Smooth muscle cell (in vitro differentiated cells): Measurements from ENCODE around the gene TCEANC2. TPM values are rescaled to one million over a fixed set of nuclear protein-coding genes. Genes with fewer than 3 reads are reported as not detected.

Experiments used
- DNase-seq: peaks from one replicate; lab custom pipeline; 2025; ENCODE audit not compliant: unreplicated experiment; lab: John Stamatoyannopoulos, UW
- H2AFZ ChIP-seq: fragments of 200-600 bp; sonication (generic); 2 replicates; pipeline ENCODE4 v1.6.0; 2016; ENCODE audit warnings: antibody characterized with exemption, low read depth, mild to moderate bottlenecking
- H3F3A ChIP-seq: fragments of 200-600 bp; sonication (generic); 2 replicates; pipeline ENCODE4 v1.6.0; 2017; ENCODE audit warnings: antibody characterized with exemption, low read depth
- H3K27ac ChIP-seq: fragments of 200-600 bp; sonication (generic); 2 replicates; pipeline ENCODE4 v1.5.1; 2016; ENCODE audit warnings: low read depth, mild to moderate bottlenecking
- H3K27me3 ChIP-seq: fragments of 200-600 bp; sonication (generic); 2 replicates; pipeline ENCODE4 v1.6.1; 2016; ENCODE audit warnings: low read depth, mild to moderate bottlenecking
- H3K36me3 ChIP-seq: fragments of 200-600 bp; sonication (generic); 2 replicates; pipeline ENCODE4 v1.5.1; 2016; ENCODE audit warnings: low read depth
- H3K4me1 ChIP-seq: fragments of 200-600 bp; sonication (generic); 2 replicates; pipeline ENCODE4 v1.5.1; 2016; ENCODE audit warnings: low read depth
- H3K4me2 ChIP-seq: fragments of 200-600 bp; sonication (generic); 2 replicates; pipeline ENCODE4 v1.6.0; 2016; ENCODE audit warnings: mild to moderate bottlenecking
- H3K4me3 ChIP-seq: fragments of 200-600 bp; sonication (generic); 2 replicates; pipeline ENCODE4 v1.5.1; 2016; ENCODE audit warnings: mild to moderate bottlenecking
- H3K79me2 ChIP-seq: fragments of 200-600 bp; sonication (generic); 2 replicates; pipeline ENCODE4 v1.6.0; 2016; ENCODE audit warnings: low read depth, mild to moderate bottlenecking
- H3K9ac ChIP-seq: fragments of 200-600 bp; sonication (generic); 2 replicates; pipeline ENCODE4 v1.6.0; 2016; ENCODE audit warnings: low read depth
- H3K9me3 ChIP-seq: fragments of 200-600 bp; sonication (generic); replicated peaks from 2 replicates; pipeline ENCODE4 v1.5.1; 2016; ENCODE audit warnings: low read depth
- H4K20me1 ChIP-seq: fragments of 200-600 bp; sonication (generic); 2 replicates; pipeline ENCODE4 v1.6.0; 2016; ENCODE audit warnings: low read depth
- CTCF ChIP-seq: fragments of 200-600 bp; sonication (generic); IDR thresholded peaks from 2 replicates; pipeline ENCODE4 v1.5.1; 2017; ENCODE audit warnings: borderline replicate concordance, mild to moderate bottlenecking, antibody characterized with exemption; ENCODE audit not compliant: insufficient read depth, poor library complexity, severe bottlenecking
- WGBS: methylation state at CpG from one replicate; pipeline ENCODE4 v1.1.7; 2016; ENCODE audit warnings: low lambda C conversion rate; 5-methylcytosine and 5-hydroxymethylcytosine counted together
- polyA plus RNA-seq: library from polyadenylated mRNA; unstranded; fragments of >200 nt; fragmentation: Nextera tagmentation; extraction: Ambion mirVana; gene quantifications from 2 replicates; pipeline ENCODE4 v1.2.1, GENCODE V29; 2016
- total RNA-seq: library from RNA; depleted of rRNA; stranded (reverse); fragments of >200 nt; gene quantifications from 2 replicates; pipeline ENCODE4 v1.2.3, GENCODE V29; 2014

TCEANC2 gene
- total and polyA plus RNA-seq, 2 experiments from 2014 or later, result 2.1 to 4.6 TPM

GRCh38 chr1:54110996-54111395 is 57.6 kb downstream of the TCEANC2 start:
- WGBS, result 62% methylated on average over 10 of the region's 10 CpGs
- Histone ChIP-seq H3K4me3 (no peak overlapping the region), H2AFZ (no peak overlapping the region), H4K20me1 (no peaks in the 10 kb centered on the region), H3K4me1 (no peaks in the 10 kb centered on the region), H3K36me3 (no peaks in the 10 kb centered on the region), H3F3A (no peaks in the 10 kb centered on the region), H3K9ac (no peak overlapping the region), H3K27ac (no peak overlapping the region), H3K27me3 (no peaks in the 10 kb centered on the region), H3K4me2 (no peak overlapping the region), H3K79me2 (no peaks in the 10 kb centered on the region), H3K9me3 (no peaks in the 10 kb centered on the region)
- no peak for DNase-seq
- no peak for TF ChIP-seq CTCF

- no peaks in the 10 kb centered on the region for H4K20me1 ChIP-seq
Measured at GRCh38 chr1:54111624-54112023, 58.2 kb downstream of the TCEANC2 start.

DNA sequence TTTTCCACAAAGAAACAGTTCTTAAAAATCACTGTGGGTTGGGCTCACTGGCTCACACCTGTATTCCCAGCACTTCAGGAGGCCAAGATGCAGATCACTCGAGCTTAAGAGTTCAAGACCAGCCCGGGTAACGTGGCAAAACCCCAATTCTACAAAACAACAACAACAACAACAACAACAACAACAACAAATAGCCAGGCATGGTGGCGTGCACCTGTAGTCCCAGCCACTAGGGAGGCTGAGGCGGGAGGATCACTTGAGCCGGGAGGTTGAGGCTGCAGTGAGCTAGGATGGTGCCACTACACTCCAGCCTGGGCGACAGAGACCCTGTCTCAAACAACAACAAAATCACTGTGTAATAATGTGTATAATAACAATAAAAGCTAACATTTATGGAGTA is 58.6 kb downstream of the TCEANC2 start:
- Histone ChIP-seq H3K4me2 (no peak overlapping the region), H3K36me3 (no peaks in the 10 kb centered on the region), H3K4me3 (no peak overlapping the region), H3K9ac (no peak overlapping the region), H2AFZ (no peak overlapping the region), H4K20me1 (no peaks in the 10 kb centered on the region), H3K27ac (no peak overlapping the region), H3K4me1 (no peaks in the 10 kb centered on the region), H3F3A (no peaks in the 10 kb centered on the region), H3K27me3 (no peaks in the 10 kb centered on the region), H3K79me2 (no peaks in the 10 kb centered on the region), H3K9me3 (no peaks in the 10 kb centered on the region)
- DNase-seq, result no peak
- 96% methylated on average over 7 of the region's 7 CpGs for whole genome bisulfite sequencing
- no peak for TF ChIP-seq CTCF

More at GRCh38 chr1:54111624-54112023, 58.2 kb downstream of the TCEANC2 start:
- Histone ChIP-seq H3K27me3 (no peaks in the 10 kb centered on the region), H3K36me3 (no peaks in the 10 kb centered on the region), H3K79me2 (no peaks in the 10 kb centered on the region), H3K27ac (no peak overlapping the region), H3K9ac (no peak overlapping the region), H3F3A (no peaks in the 10 kb centered on the region), H3K4me1 (no peaks in the 10 kb centered on the region), H3K9me3 (no peaks in the 10 kb centered on the region), H3K4me2 (no peak overlapping the region), H2AFZ (no peak overlapping the region), H3K4me3 (no peak overlapping the region)
- no peak for TF ChIP-seq CTCF
- DNase-seq, result no peak
- 94% methylated on average over 3 of the region's 3 CpGs for WGBS

DNA sequence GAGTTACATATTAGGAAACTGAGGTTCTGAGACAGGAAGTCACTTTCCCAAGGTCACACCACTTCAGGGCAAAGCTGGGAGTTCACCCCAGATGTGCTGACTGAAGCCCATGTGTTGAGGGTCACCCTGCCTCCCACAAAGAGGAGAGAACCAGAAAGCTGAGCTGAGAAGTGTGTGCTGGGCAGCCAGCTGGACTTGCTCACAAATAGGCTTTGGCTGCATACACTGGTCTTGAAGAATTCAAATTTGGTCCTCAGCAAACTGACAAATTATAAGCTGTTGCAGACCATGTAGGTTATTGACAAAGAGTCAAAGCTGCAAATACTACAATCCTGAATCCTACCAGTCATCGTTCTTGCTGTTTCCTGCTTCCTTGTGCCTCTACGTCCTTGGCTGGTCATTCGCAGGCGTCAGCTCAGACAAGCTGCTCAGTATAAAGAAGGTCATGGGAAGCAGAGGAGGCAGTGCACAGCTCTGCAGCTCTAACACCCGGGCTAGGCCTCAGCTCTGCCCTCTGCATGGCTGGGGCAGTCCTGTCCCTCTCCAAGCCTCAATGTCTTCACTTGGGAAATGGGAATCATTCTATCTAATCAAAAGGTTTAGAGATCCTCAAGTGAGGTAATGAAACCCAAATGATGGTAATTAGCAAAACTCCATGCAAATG is 59.4 kb downstream of the TCEANC2 start:
- Histone ChIP-seq H2AFZ (no peak overlapping the region), H3K27me3 (no peaks in the 10 kb centered on the region), H3K27ac (no peak overlapping the region), H3K4me2 (no peak overlapping the region), H4K20me1 (no peaks in the 10 kb centered on the region), H3K9me3 (no peaks in the 10 kb centered on the region), H3K4me1 (no peaks in the 10 kb centered on the region), H3K4me3 (no peak overlapping the region), H3K36me3 (no peaks in the 10 kb centered on the region), H3F3A (no peaks in the 10 kb centered on the region), H3K79me2 (no peaks in the 10 kb centered on the region), H3K9ac (no peak overlapping the region)
- WGBS, result 88% methylated on average over 5 of the region's 5 CpGs
- TF ChIP-seq CTCF, result no peak
- DNase-seq, result no peak
